Psoas muscle (tissue), 8 donors: Measurements from ENCODE around the gene USP49. TPM values are rescaled to one million over a fixed set of nuclear protein-coding genes. Genes with fewer than 3 reads are reported as not detected.
"Not testable (repeated sequence)": the region's sequence is repeated elsewhere in the genome, so short reads cannot be mapped to it uniquely, and the experiment has no call there.

ENCODE experiments used
- ATAC-seq, 4 donors: fragments of 200-7000 bp; cut with Tn5 transposase; one replicate each; pipeline ENCODE4 v1.9.1; 2020; ENCODE audit warnings: moderate library complexity in 3 of 4, mild to moderate bottlenecking in 2 of 4
- DNase-seq, 2 donors: peaks; one replicate each; pipeline ENCODE4 v3.0.0-alpha.2; 2020
- H3K27ac ChIP-seq: fragments of 200-600 bp; one replicate; pipeline ENCODE4 v1.8.0; 2022
- H3K27me3 ChIP-seq, 3 donors: fragments of 200-600 bp in 1 of 3; one replicate each; pipeline versions ENCODE4 v1.6.1 to v1.8.0; 2013 to 2022; ENCODE audit warnings: low read length in 2 of 3, mild to moderate bottlenecking in 2 of 3, moderate library complexity in 1 of 3; ENCODE audit not compliant: insufficient read depth in 3 of 3
- H3K36me3 ChIP-seq, 2 donors: fragments of 200-600 bp in 1 of 2; one replicate each; pipeline versions ENCODE4 v1.6.1 to v1.8.0; 2013 to 2022; ENCODE audit warnings: low read depth in 1 of 2, mild to moderate bottlenecking in 1 of 2, moderate library complexity in 1 of 2; ENCODE audit not compliant: insufficient read depth in 1 of 2
- H3K4me1 ChIP-seq: fragments of 200-600 bp; one replicate; pipeline ENCODE4 v1.8.0; 2022
- H3K4me3 ChIP-seq: fragments of 200-600 bp; one replicate; pipeline ENCODE4 v1.8.0; 2022; ENCODE audit warnings: mild to moderate bottlenecking
- H3K9me3 ChIP-seq: fragments of 200-600 bp; one replicate; pipeline ENCODE4 v1.8.0; 2022
- CTCF ChIP-seq: fragments of 200-600 bp; IDR thresholded peaks from one replicate; pipeline ENCODE4 v1.8.0; 2022; ENCODE audit warnings: antibody characterized with exemption
- WGBS, 3 donors: extraction: QIAGEN DNeasy Blood & Tissue Kit; methylation state at CpG; one replicate each; pipeline versions ENCODE4 v1.1.6 to v1.1.7; 2013; 5-methylcytosine and 5-hydroxymethylcytosine counted together
- intact Hi-C, 2 donors: fragments of 100-400 bp; cut with DNase I; formaldehyde crosslinking; loops; one replicate each; pipeline versions ENCODE4 v1.11.0 to v1.14.2; 2022
- long read RNA-seq, 2 donors: library from polyadenylated mRNA; unstranded; transcript quantifications; one replicate each; pipeline ENCODE4 v2.0.0, GENCODE V29; 2021
- polyA plus RNA-seq, 3 donors: library from polyadenylated mRNA; stranded (reverse); fragments of 200-250 nt; gene quantifications; one replicate each; pipeline ENCODE4 v1.2.3, GENCODE V29; 2013
- total RNA-seq, 4 donors: library from RNA; stranded (reverse); fragmentation: NEBNext Ultra II Directional in 2 of 4; extraction: Animal tissue kit (Norgen Biotek cat#: 25700) in 2 of 4; gene quantifications; one replicate each; pipeline versions ENCODE4 v1.2.1 to v1.2.4, GENCODE V29; 2021 to 2023
- donor health status: healthy with polysubstance abuse.
- donor health status: DM: no; HTN: no; CAD: no; lungs with moderate emphysema.
- donor health status: Bipolar disorder and iron deficiency.
- donor health status: healthy.
- donor health status: DM: yes; HTN: yes; CAD: no.
- donor health status: DM: no; HTN: no; CAD: no.
- donor health status: DM: no; HTN: no; CAD: no.
- donor health status: DM: yes; HTN: yes; CAD: no.

USP49 gene
- 1 to 10 TPM in 3 of 4 donors, under 1 TPM in 1; 0.75 to 1.6 (median 1.3) TPM for total RNA-seq
- polyA plus RNA-seq, result under 1 TPM; 0.38 to 0.84 (median 0.66) TPM
- long read RNA-seq, donor 1, result 0 reads
- long read RNA-seq, donor 2, partial matches to known transcripts, result 0 of 3 reads
- long read RNA-seq, donor 2, other reads (novel, unspliced or antisense), result 3 of 3 reads

GRCh38 chr6:41895300-41896233, at the start of gene USP49:
TSS of gene USP49 (minus strand) at chr6:41895375. CDS start at chr6:41806983, 88,392 bp downstream.
- Histone ChIP-seq H3K4me3 (peak within 1 kb of the TSS; percentile 81), H3K4me1 (peaks cover 16% of the 10 kb centered on the region), H3K36me3 (no peaks in the 10 kb centered on the region), H3K27ac (peak within 1 kb of the TSS; percentile 81), H3K27me3 (no peaks in the 10 kb centered on the region), H3K9me3 (no peaks in the 10 kb centered on the region)
- no peak for TF ChIP-seq CTCF
- DNase-seq (peak; percentile 92 to 95), ATAC-seq (peak; percentile 98 to 100 (median 100))
- WGBS, 3 donors, result 1% methylated on average over 47 to 55 of the region's 55 CpGs
- intact Hi-C loops, result loop anchor here in 1 of 2 donors (10.0 kb wide), 1 partner anchor 111 kb away; the partner anchor contains the start of genes PRICKLE4 and TOMM6

- Histone ChIP-seq H3K9me3 (no peaks in the 10 kb centered on the region), H3K36me3 (no peaks in the 10 kb centered on the region), H3K4me1 (peaks cover 17% of the 10 kb centered on the region), H3K27ac (no peak overlapping the region), H3K27me3 (no peaks in the 10 kb centered on the region), H3K4me3 (no peak overlapping the region)
- DNase-seq, result no peak
- no peak for ATAC-seq
- intact Hi-C loops, result loop anchor here in 1 of 2 donors (5.0 kb wide), 1 partner anchor 1034 kb away; the partner anchor contains the start of gene PEX6
- no peak for TF ChIP-seq CTCF
These were observed 48.3 kb upstream of the USP49 start for GRCh38 chr6:41943456-41943855.

- 92 to 97% (median 93%) methylated on average over 13 to 14 of the region's 14 CpGs for WGBS, 3 donors
These were observed 47.7 kb upstream of the USP49 start for GRCh38 chr6:41942882-41943281.

GRCh38 chr6:41942067-41942851, 47.1 kb upstream of the USP49 start:
- intact Hi-C loops, result loop anchor here in 1 of 2 donors (5.0 kb wide), 1 partner anchor 1035 kb away; the partner anchor contains the start of gene PEX6
- Histone ChIP-seq H3K4me1 (peaks cover 20% of the 10 kb centered on the region), H3K27me3 (no peaks in the 10 kb centered on the region), H3K27ac (peak overlapping the region; percentile 66), H3K9me3 (no peaks in the 10 kb centered on the region), H3K36me3 (no peaks in the 10 kb centered on the region), H3K4me3 (peak overlapping the region; percentile 97)
- 35 to 42% (median 36%) methylated on average over 20 of the region's 20 CpGs for WGBS, 3 donors
- TF ChIP-seq CTCF, result no peak
- peak in 2 of 4 donors; percentile 13 to 22 for ATAC-seq
- no peak for DNase-seq

More at GRCh38 chr6:41942882-41943281, 47.7 kb upstream of the USP49 start:
- ATAC-seq, H3K4me3 ChIP-seq, H3K36me3 ChIP-seq, H3K27ac ChIP-seq, H3K9me3 ChIP-seq, H3K27me3 ChIP-seq, DNase-seq: not testable (repeated sequence)
- H3K4me1 ChIP-seq, result peaks cover 20% of the 10 kb centered on the region
- intact Hi-C loops, result loop anchor here in 1 of 2 donors (5.0 kb wide), 1 partner anchor 1034 kb away; the partner anchor contains the start of gene PEX6
